Prostate gland (tissue), 2 donors: ENCODE results near the gene EEF1AKMT2. TPM values are rescaled to one million over a fixed set of nuclear protein-coding genes. Genes with fewer than 3 reads are reported as not detected.

ENCODE experiments used
- DNase-seq: peaks from one replicate; pipeline ENCODE4 v3.0.0-alpha.2; 2019; ENCODE audit warnings: low spot score
- H3K27ac ChIP-seq, 2 donors: fragments of 200-600 bp; sonication (generic); 2 replicates each; pipeline ENCODE4 v1.5.1; 2017 to 2019
- H3K27me3 ChIP-seq: fragments of 200-600 bp; sonication (generic); replicated peaks from 2 replicates; pipeline ENCODE4 v1.5.1; 2019; ENCODE audit not compliant: insufficient read depth
- H3K36me3 ChIP-seq, 2 donors: fragments of 200-600 bp; sonication (generic); 1 replicate in 1 of 2; 2 replicates in 1 of 2; pipeline versions ENCODE4 v1.5.1 to v1.8.1; 2017 to 2019
- H3K4me1 ChIP-seq: fragments of 200-600 bp; sonication (generic); replicated peaks from 2 replicates; pipeline ENCODE4 v1.5.1; 2019
- H3K4me3 ChIP-seq, 2 donors: fragments of 200-600 bp; sonication (generic); 2 replicates each; pipeline ENCODE4 v1.5.1; 2017 to 2019
- H3K9me3 ChIP-seq: fragments of 200-600 bp; sonication (generic); 2 replicates; pipeline ENCODE4 v1.5.1; 2017
- POLR2A ChIP-seq: fragments of 450-650 bp; IDR thresholded peaks from one replicate; pipeline ENCODE4 v1.6.1; 2016; ENCODE audit warnings: antibody characterized with exemption, mild to moderate bottlenecking
- POLR2AphosphoS5 ChIP-seq: sonication (generic); formaldehyde crosslinking; IDR thresholded peaks from one replicate; pipeline ENCODE4 v1.6.1; 2017; ENCODE audit warnings: antibody characterized with exemption
- WGBS: methylation state at CpG from one replicate; pipeline ENCODE4 v1.1.5; 2018; 5-methylcytosine and 5-hydroxymethylcytosine counted together
- intact Hi-C: fragments of 100-400 bp; cut with DNase I; formaldehyde crosslinking; loops from one replicate; pipeline ENCODE4 v1.14.2; 2022
- total RNA-seq, 2 donors: library from RNA; depleted of rRNA; stranded (reverse); fragments of >200 nt; gene quantifications; one replicate each; pipeline ENCODE4 v1.1.0, GENCODE V29; 2016
- TF ChIP-seq, protein P1 (sequence below), 4 experiments: fragments of 200-600 bp in 2 of 4; fragments of 450-650 bp in 2 of 4; sonication (generic) in 2 of 4; IDR thresholded peaks; 1 replicate in 3 of 4; 2 replicates in 1 of 4; pipeline ENCODE4 v1.5.1; 2016 to 2019; ENCODE audit warnings: antibody characterized with exemption in 4 of 4, mild to moderate bottlenecking in 2 of 4, moderate library complexity in 2 of 4

The EEF1AKMT2 gene
- total RNA-seq, 2 donors from 2014 or later, result 15.7 to 20.5 TPM

DNA sequence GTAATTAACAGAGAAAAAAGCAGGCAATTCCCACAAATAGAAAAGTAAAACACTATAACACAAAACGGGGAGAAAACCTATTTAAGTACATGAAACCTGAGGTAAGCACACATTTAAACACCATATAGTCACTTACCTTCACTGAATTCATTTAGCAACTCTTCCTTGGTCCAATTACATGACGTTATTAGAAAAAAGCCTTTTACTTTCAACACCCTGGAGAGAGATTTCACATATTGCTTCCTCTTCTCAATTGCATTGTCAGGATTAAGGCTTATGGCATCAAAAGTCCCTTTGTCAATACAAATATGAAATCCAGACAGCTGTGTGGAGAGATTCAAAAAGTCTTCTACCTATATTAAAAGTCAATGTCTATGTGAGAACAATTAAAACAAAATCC, 26.4 kb downstream of the EEF1AKMT2 start:
- no peaks in the 10 kb centered on the region for H3K9me3 ChIP-seq
- peaks cover 6% of the 10 kb centered on the region for H3K4me1 ChIP-seq
- DNase-seq, result no peak
- no peak overlapping the region for H3K4me3 ChIP-seq
- H3K27ac ChIP-seq, result no peak overlapping the region
- 45% methylated on average over 2 of the region's 2 CpGs for WGBS
- H3K36me3 ChIP-seq, result no peaks in the 10 kb centered on the region
- no peaks in the 10 kb centered on the region for H3K27me3 ChIP-seq
- TF ChIP-seq, protein P1, sequence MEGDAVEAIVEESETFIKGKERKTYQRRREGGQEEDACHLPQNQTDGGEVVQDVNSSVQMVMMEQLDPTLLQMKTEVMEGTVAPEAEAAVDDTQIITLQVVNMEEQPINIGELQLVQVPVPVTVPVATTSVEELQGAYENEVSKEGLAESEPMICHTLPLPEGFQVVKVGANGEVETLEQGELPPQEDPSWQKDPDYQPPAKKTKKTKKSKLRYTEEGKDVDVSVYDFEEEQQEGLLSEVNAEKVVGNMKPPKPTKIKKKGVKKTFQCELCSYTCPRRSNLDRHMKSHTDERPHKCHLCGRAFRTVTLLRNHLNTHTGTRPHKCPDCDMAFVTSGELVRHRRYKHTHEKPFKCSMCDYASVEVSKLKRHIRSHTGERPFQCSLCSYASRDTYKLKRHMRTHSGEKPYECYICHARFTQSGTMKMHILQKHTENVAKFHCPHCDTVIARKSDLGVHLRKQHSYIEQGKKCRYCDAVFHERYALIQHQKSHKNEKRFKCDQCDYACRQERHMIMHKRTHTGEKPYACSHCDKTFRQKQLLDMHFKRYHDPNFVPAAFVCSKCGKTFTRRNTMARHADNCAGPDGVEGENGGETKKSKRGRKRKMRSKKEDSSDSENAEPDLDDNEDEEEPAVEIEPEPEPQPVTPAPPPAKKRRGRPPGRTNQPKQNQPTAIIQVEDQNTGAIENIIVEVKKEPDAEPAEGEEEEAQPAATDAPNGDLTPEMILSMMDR (IDR thresholded peaks at IDR 0.05), result no peak
- TF ChIP-seq POLR2A, result no peak
- no peak for TF ChIP-seq POLR2AphosphoS5
- intact Hi-C loops, result no loop called here

DNA sequence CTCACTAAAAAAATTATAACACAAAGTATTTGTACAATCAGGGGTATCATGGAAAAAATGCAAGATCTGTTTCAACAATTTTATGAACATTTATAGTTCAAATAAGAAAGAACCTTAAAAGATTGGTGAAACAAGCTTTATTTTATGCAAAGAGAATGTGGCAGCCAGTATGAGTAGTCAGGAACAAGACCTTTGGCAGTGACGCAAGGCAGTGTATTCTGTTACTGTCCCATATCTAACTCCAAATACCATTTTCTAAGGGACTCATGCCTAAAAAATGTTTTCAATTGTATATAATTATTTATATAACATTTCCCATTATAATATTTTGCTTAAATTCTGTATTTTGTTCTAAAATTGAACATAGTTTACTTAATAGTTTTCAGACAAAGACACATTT, 28.4 kb downstream of the EEF1AKMT2 start:
- H3K4me1 ChIP-seq, result peaks cover 6% of the 10 kb centered on the region
- no peak for TF ChIP-seq POLR2AphosphoS5
- TF ChIP-seq POLR2A, result no peak
- TF ChIP-seq, protein P1 (IDR thresholded peaks at IDR 0.05), result no peak
- DNase-seq, result no peak
- H3K27ac ChIP-seq, result no peak overlapping the region
- no peak overlapping the region for H3K4me3 ChIP-seq
- H3K27me3 ChIP-seq, result no peaks in the 10 kb centered on the region
- intact Hi-C loops, result no loop called here
- WGBS, result 96% methylated on average over 1 of the region's 1 CpG
- H3K9me3 ChIP-seq, result no peaks in the 10 kb centered on the region
- H3K36me3 ChIP-seq, result no peaks in the 10 kb centered on the region

DNA sequence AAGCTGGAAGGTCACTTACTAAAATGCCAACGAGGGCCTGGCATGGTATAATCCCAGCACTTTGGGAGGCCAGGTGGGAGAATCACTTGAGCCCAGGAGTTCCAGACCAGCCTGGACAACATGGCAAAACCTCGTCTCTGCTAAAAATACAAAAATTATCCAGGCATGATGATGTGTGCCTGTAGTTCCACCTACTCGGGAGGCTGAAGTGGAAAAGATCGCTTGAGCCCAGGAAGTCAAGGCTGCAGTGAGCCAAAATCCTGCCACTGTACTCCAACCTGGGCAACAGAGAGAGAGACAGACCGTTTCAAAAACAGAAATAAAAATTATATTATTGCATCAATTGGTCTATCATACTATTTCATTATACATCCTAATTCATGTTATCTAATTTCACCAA, 29.4 kb downstream of the EEF1AKMT2 start:
- no peak overlapping the region for H3K27ac ChIP-seq
- no peak overlapping the region for H3K4me3 ChIP-seq
- TF ChIP-seq POLR2A (no peak), POLR2AphosphoS5 (no peak)
- TF ChIP-seq, protein P1 (IDR thresholded peaks at IDR 0.05), result no peak
- no peaks in the 10 kb centered on the region for H3K36me3 ChIP-seq
- DNase-seq, result no peak
- WGBS, result 94% methylated on average over 5 of the region's 5 CpGs
- H3K9me3 ChIP-seq, result no peaks in the 10 kb centered on the region
- H3K27me3 ChIP-seq, result no peaks in the 10 kb centered on the region
- intact Hi-C loops, result no loop called here
- peaks cover 6% of the 10 kb centered on the region for H3K4me1 ChIP-seq

DNA sequence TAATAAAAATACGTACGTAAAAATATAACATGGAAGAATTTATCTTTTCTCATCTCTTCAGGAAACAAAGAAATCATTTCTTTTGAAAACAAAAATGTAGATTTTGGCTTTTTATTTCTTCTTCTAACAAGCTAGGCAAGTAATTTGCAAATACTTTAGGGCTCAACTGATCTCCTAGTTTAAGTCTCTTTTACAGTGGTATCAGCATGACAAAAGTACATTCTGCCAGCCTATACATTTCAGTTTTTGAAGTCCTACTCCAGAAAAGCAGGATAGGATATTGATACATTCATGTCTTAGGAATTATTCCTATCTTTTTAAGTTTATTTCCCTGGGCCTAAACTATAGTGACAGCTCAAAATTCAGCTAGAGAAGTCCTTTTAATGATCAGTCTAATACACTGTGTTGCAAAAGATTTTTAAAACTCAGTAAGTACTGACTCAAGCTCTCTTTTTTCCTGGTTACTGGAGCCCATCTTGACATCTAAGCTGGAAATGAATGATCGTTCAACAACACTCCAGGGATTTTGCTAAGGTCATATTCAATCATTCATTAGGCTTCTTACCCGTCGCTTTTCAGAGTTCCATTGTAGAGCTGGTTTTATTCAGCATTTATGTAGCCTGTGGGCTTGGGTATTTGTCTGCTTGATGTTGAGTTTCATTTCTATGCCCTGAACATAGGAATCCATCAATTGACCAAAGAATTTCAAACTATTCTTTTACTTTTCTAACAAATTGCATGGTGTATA, 35.4 kb downstream of the EEF1AKMT2 start:
- 77% methylated on average over 5 of the region's 5 CpGs for WGBS

More for the DNA sequence above, 35.4 kb downstream of the EEF1AKMT2 start:
- Histone ChIP-seq H3K4me3 (no peak overlapping the region), H3K36me3 (no peaks in the 10 kb centered on the region), H3K9me3 (no peaks in the 10 kb centered on the region), H3K4me1 (no peaks in the 10 kb centered on the region), H3K27ac (no peak overlapping the region), H3K27me3 (no peaks in the 10 kb centered on the region)
- TF ChIP-seq, protein P1 (IDR thresholded peaks at IDR 0.05), result no peak
- TF ChIP-seq POLR2AphosphoS5 (no peak), POLR2A (no peak)
- DNase-seq, result no peak
- intact Hi-C loops, result no loop called here
